Measurements from ENCODE around the gene OBSL1.

OBSL1 gene

DNA sequence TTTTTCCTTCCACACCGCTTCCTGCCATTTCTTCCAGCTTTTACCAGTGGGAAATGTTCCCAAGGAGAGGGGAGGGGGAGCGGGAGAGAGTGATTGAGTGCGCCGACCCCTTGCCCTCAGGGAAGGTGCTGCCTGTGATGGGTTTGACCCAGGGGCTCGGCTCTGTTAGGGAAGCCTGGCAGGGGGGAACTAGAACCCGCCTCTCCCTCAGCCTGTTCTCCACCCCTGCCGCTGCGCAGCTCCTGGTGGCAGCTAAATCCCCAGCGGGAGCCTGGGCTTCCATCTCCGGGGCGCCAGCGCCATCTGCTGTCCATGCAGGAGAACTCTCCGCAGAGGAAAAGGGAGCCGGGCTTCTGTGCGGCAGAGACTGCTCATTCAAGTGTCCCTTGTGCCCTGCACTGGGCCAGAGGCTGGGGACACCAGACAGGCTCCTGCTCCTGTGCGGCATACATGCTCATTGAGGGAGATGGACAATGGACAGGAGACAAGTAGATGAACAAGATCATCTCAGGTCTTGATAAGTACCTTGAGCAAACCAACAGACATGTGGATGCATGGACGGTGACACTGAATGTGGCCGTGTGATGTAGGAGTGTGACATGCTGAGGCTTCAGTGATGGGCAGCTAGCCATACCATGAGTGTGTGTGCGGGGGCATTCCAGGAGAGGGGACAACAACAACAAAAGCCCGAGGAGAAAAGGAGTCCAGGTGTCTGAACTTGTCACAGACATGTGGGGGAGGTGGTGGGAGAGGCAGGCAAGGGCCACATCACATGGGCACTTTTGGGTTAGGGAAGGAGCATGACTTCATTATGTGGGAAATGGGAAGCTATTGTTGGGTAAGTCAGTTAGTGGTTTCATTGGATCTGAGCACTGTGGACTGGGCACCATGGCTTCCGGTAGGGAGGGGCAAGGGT is 41.0 kb downstream of the OBSL1 start:
- peak; percentile 61 to 82 (median 78) for DNase-seq

DNA sequence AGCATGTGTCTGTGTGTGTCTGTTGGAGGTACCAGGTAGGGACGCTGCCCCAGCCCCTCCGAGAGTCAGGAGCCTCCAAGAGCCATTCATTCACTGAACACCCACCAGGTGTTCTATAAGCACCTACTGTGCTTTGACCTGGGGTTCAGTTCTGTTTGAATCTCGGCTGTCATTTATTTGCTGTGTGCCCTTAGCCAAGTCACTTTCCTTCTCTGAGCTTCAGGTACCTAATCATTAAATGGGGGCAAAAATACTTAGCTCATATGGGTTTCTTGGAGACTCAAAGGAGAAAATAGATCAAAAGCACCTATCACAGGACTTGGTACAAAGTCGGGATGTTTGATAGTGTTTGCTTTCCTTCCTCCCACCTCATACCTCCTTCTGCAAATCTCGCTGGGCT is 43.9 kb downstream of the OBSL1 start:
- no peak for DNase-seq

DNA sequence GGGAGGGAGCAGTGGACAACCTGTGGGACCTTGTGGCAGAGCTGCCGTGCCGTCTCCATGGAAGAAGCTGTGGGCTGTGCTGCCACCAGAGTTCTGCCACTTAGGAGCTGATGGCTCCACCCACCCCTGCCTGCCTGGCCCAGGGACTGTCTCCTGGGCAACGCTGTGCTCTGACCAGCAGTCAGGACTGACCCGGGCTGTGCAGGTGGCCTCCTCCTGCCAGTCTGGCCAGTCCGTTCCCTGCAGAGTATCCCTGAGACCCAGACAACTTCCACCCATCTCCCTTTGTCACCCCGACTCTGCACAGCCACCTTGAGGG is 44.3 kb downstream of the OBSL1 start:
- DNase-seq, result no peak

GRCh38 chr2:219526320-219527075 is 44.8 kb downstream of the OBSL1 start:
- no peak for DNase-seq

DNA sequence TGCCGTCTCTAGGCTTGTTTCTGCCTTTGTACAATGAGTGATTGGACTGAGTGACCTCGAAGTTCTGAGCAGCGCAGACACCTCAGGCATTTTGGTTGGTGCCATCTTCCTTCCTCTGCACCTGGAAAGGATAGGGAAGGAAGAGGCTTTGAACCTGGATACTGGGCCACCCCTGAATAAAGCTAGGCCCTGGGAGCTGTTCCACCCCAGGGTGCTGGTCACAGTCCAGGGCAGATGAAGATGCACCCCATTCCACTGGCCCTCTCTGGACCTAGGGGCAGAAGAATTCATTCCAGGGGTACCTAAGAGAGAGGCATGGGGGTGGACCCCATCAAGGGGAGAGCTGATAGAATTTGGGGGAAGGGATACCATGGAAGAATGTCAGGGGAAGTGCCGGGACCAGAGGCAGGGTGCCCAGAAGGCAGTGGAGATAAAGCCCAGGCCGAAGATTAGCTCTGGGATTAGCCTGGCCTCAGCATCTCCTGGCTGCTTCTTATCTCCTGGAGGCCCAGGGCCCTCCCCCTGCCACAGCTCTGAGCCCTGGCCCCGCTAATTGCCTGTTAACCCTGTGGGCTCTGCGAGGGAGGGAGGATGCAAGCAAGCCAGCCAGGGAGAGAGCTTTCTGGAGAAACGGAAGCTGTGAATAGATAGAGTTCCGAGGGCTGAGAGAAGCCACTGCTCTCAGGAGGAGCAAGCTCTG is 45.7 kb downstream of the OBSL1 start:
- DNase-seq, result no peak

GRCh38 chr2:219524817-219525216 is 46.5 kb downstream of the OBSL1 start:
- no peak for DNase-seq

- no peak for DNase-seq
These were observed 48.2 kb downstream of the OBSL1 start for GRCh38 chr2:219523031-219523671.

GRCh38 chr2:219522111-219523030 is 49.0 kb downstream of the OBSL1 start:
- DNase-seq, result no peak

GRCh38 chr2:219521066-219521880 is 50.1 kb downstream of the OBSL1 start:
- no peak for DNase-seq

DNA sequence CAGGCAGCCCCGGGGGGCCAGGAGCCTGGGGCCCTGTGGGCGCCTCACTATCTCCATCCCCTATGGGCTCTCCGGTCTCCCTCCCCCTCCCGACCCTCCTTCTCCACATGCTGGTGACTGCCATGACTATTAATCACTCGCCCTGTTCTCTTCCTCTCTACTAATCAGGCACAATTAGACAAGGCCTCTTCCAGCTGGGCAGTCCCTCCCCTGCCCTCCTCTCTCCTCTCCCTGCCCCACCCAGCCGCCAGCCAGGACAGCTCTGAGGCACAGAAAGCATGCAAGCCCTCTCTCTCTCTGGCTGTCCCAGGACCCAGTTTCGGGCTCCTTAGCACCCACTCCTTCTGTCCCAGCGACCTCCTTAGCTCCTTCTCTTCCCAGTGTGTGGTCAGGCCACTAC is 51.3 kb downstream of the OBSL1 start:
- no peak for DNase-seq

- no peak for DNase-seq
These were observed 51.8 kb downstream of the OBSL1 start for GRCh38 chr2:219519526-219519916.

- DNase-seq, result no peak
These were observed 53.2 kb downstream of the OBSL1 start for GRCh38 chr2:219517954-219518778.

GRCh38 chr2:219516888-219517287 is 54.5 kb downstream of the OBSL1 start:
- DNase-seq, result no peak

- DNase-seq, result no peak
These were observed 55.3 kb downstream of the OBSL1 start for GRCh38 chr2:219515874-219516629.

- no peak for DNase-seq
These were observed 56.5 kb downstream of the OBSL1 start for GRCh38 chr2:219514836-219515235.

- no peak for DNase-seq
These were observed 57.1 kb downstream of the OBSL1 start, which contains the start of gene ASIC4 for GRCh38 chr2:219514196-219514761. ASIC4 (plus strand) TSS chr2:219514482; CDS start chr2:219514725, 243 bp downstream.

- DNase-seq, result no peak
These were observed 57.6 kb downstream of the OBSL1 start for GRCh38 chr2:219513787-219514186.

- no peak for DNase-seq
These were observed 58.7 kb downstream of the OBSL1 start for GRCh38 chr2:219512524-219513216.
